ENCODE results near the gene BICRAL. TPM values are rescaled to one million over a fixed set of nuclear protein-coding genes. Genes with fewer than 3 reads are reported as not detected.
"Not testable (repeated sequence)": the region's sequence is repeated elsewhere in the genome, so short reads cannot be mapped to it uniquely, and the experiment has no call there.

Gene BICRAL, protein sequence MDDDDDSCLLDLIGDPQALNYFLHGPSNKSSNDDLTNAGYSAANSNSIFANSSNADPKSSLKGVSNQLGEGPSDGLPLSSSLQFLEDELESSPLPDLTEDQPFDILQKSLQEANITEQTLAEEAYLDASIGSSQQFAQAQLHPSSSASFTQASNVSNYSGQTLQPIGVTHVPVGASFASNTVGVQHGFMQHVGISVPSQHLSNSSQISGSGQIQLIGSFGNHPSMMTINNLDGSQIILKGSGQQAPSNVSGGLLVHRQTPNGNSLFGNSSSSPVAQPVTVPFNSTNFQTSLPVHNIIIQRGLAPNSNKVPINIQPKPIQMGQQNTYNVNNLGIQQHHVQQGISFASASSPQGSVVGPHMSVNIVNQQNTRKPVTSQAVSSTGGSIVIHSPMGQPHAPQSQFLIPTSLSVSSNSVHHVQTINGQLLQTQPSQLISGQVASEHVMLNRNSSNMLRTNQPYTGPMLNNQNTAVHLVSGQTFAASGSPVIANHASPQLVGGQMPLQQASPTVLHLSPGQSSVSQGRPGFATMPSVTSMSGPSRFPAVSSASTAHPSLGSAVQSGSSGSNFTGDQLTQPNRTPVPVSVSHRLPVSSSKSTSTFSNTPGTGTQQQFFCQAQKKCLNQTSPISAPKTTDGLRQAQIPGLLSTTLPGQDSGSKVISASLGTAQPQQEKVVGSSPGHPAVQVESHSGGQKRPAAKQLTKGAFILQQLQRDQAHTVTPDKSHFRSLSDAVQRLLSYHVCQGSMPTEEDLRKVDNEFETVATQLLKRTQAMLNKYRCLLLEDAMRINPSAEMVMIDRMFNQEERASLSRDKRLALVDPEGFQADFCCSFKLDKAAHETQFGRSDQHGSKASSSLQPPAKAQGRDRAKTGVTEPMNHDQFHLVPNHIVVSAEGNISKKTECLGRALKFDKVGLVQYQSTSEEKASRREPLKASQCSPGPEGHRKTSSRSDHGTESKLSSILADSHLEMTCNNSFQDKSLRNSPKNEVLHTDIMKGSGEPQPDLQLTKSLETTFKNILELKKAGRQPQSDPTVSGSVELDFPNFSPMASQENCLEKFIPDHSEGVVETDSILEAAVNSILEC
- total RNA-seq: 13.2 and 14.4 TPM in 2 replicates
- long read RNA-seq, partial matches to known transcripts: 1 of 7 reads
- long read RNA-seq, other reads (novel, unspliced or antisense): 6 of 7 reads

DNA sequence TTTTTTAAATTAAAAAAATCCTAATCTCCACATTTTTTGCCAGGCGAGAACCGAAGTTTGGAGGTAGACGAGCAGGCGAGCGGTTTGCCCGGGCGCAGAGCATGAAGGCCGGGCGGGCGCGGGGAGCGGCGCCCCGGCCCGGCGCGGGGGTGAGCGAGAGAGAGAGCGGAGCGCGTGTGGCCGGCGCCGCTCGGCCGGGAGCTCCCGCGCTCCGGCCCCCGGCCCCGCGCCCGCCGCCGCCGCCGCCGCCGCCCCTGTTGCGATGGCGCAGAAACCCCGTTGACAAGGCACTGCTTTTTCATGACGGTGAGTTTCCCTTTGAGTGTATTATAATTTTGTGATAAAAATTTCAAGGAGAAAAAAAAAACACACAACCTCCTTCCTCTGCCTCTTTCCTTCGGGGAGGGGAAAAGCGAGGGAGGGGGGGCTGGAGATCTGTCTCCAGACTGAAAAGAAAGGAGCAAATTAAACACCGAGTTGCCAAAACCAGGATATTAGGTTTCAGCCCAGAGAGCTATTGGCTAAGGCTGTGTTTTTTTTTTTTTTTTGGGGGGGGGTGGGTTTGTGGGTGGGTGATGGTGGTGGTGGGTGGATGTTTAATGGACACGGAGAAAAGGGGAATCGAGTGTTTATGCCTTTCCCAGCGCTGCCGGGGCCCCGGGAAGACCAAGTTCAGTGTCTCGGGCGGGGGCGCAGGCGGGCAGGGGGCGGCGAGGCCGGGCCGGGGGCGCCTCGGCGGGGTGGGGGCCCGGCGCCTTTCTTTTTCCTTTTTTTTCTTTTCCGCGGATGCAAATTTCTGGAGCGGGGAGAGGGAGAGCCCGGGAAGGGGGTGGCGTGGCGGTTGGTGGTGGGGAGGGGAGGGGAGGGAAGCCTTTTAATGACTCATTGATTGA lies at the start of gene BICRAL:
Gene BICRAL, plus strand, starts transcription at position 257 of the 893 bp plus-strand sequence. CDS start 39,971 bp downstream, outside the sequence.
- no peaks in the 10 kb centered on the region for H3K27me3 Mint-ChIP-seq
- H3K36me3 Mint-ChIP-seq (ENCODE audit: insufficient read depth): no peaks in the 10 kb centered on the region
- peaks cover 20% of the 10 kb centered on the region for H3K4me1 Mint-ChIP-seq (ENCODE audit: low read depth)
- TF ChIP-seq, protein P1, sequence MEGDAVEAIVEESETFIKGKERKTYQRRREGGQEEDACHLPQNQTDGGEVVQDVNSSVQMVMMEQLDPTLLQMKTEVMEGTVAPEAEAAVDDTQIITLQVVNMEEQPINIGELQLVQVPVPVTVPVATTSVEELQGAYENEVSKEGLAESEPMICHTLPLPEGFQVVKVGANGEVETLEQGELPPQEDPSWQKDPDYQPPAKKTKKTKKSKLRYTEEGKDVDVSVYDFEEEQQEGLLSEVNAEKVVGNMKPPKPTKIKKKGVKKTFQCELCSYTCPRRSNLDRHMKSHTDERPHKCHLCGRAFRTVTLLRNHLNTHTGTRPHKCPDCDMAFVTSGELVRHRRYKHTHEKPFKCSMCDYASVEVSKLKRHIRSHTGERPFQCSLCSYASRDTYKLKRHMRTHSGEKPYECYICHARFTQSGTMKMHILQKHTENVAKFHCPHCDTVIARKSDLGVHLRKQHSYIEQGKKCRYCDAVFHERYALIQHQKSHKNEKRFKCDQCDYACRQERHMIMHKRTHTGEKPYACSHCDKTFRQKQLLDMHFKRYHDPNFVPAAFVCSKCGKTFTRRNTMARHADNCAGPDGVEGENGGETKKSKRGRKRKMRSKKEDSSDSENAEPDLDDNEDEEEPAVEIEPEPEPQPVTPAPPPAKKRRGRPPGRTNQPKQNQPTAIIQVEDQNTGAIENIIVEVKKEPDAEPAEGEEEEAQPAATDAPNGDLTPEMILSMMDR (IDR thresholded peaks at IDR 0.05; ENCODE audit: unreplicated experiment): no peak
- H3K9me3 Mint-ChIP-seq (ENCODE audit: low read depth): no peaks in the 10 kb centered on the region
- DNase-seq (ENCODE audit: low spot score, unreplicated experiment): peak; percentile 46
- H3K27ac Mint-ChIP-seq: peak within 1 kb of the TSS; percentile 98
- peak within 1 kb of the TSS; percentile 94 for H3K4me3 Mint-ChIP-seq (ENCODE audit: low read depth)

DNA sequence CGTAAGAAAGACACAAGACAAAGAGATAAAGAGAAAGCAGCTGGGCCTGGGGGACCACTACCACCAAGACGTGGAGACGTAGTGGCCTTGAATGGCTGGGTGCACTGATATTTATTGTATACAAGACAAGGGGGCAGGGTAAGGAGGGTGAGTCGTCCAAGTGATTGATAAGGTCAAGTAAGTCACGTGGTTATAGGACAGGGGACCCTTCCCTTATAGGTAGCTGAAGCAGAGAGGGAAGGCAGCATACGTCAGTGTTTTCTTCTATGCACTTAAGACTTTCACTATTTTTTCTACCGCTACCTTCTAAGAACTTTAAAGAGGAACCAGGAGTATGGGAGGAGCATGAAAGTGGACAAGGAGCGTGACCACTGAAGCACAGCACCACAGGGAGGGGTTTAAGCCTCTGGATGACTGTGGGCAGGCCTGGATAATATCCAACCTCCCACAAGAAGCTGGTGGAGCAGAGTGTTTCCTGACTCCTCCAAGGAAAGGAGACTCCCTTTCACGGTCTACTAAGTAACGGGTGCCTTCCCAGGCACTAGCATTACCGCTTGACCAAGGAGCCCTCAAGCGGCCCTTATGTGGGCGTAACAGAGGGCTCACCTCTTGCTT lies 47.9 kb upstream of the BICRAL start:
- DNase-seq (ENCODE audit: low spot score, unreplicated experiment); H3K4me3 Mint-ChIP-seq (ENCODE audit: low read depth); H3K36me3 Mint-ChIP-seq (ENCODE audit: insufficient read depth); H3K9me3 Mint-ChIP-seq (ENCODE audit: low read depth); H3K27ac Mint-ChIP-seq; H3K27me3 Mint-ChIP-seq; H3K4me1 Mint-ChIP-seq (ENCODE audit: low read depth): not testable (repeated sequence)

DNA sequence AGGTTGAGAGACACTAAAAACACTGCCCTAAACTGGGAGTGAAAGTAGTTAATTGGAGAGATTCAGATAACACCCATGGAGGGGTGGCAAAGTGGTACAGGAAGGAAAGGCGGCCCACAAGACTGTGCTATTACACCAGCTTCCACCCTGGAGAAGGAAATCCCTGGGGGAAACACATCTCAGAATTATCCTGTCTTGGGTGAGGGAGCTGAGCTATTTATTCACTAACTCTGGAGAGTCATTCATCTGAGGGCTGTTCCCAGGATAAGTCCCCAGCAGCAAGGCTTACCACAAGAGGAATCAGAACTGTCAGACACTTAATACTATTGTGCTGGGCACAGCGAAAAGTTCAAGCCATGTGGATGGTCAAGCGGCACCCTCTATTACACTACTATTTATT lies 45.9 kb upstream of the BICRAL start:
- H3K36me3 Mint-ChIP-seq (ENCODE audit: insufficient read depth): no peaks in the 10 kb centered on the region
- H3K4me1 Mint-ChIP-seq (ENCODE audit: low read depth): no peaks in the 10 kb centered on the region
- H3K4me3 Mint-ChIP-seq (ENCODE audit: low read depth): no peak overlapping the region
- TF ChIP-seq, protein P1 (IDR thresholded peaks at IDR 0.05; ENCODE audit: unreplicated experiment): no peak
- H3K27ac Mint-ChIP-seq: no peak overlapping the region
- peaks cover 6% of the 10 kb centered on the region for H3K27me3 Mint-ChIP-seq
- H3K9me3 Mint-ChIP-seq (ENCODE audit: low read depth): no peaks in the 10 kb centered on the region
- DNase-seq (ENCODE audit: low spot score, unreplicated experiment): no peak

DNA sequence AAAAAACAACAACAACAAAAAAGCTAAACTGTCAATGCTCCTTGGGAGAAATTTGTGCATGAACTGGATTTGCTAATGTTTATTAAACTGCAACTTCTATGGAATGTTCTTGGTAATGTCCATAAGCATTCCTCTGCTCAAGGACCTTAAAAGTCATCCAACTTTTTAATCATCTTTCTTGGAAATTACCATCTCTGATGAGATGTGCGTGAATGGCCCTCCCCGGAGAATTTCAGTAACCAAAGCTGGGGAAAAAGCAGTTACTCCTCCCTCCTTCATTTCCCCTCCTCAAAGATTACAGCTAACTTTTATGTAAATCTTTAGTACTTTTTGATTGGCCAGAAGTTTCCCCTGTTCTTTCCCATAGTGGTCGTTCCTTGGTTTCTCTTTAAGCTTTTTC lies 41.1 kb upstream of the BICRAL start:
- Mint-ChIP-seq H3K9me3 (ENCODE audit: low read depth) (no peaks in the 10 kb centered on the region), H3K4me3 (ENCODE audit: low read depth) (no peak overlapping the region), H3K27me3 (peaks cover 6% of the 10 kb centered on the region), H3K36me3 (ENCODE audit: insufficient read depth) (peaks cover under 1% of the 10 kb centered on the region), H3K4me1 (ENCODE audit: low read depth) (peaks cover 11% of the 10 kb centered on the region), H3K27ac (no peak overlapping the region)
- TF ChIP-seq, protein P1 (IDR thresholded peaks at IDR 0.05; ENCODE audit: unreplicated experiment): no peak
- DNase-seq (ENCODE audit: low spot score, unreplicated experiment): no peak
